Kasumi-1 (cell line): ENCODE measurements around the gene IRX4.
"Not testable (repeated sequence)": the region's sequence is repeated elsewhere in the genome, so short reads cannot be mapped to it uniquely, and the experiment has no call there.

Experiments
- DNase-seq, 2 experiments: peaks; one replicate each; lab custom pipeline; 2025; lab: John Stamatoyannopoulos, UW

Gene IRX4

GRCh38 chr5:1877103-1878049 is 5.3 kb downstream of the IRX4 start:
- no peak for DNase-seq

GRCh38 chr5:1876660-1877064 is 6.1 kb downstream of the IRX4 start:
- DNase-seq: no peak

- DNase-seq: no peak
These were observed 6.7 kb downstream of the IRX4 start for GRCh38 chr5:1875843-1876659.

GRCh38 chr5:1875281-1875842 is 7.4 kb downstream of the IRX4 start:
- no peak for DNase-seq

- no peak for DNase-seq
These were observed 7.9 kb downstream of the IRX4 start for GRCh38 chr5:1874771-1875220.

GRCh38 chr5:1874348-1874747 is 8.4 kb downstream of the IRX4 start:
- DNase-seq: no peak

GRCh38 chr5:1873243-1873959 is 9.3 kb downstream of the IRX4 start:
- no peak for DNase-seq

GRCh38 chr5:1871441-1871840 is 11.3 kb downstream of the IRX4 start:
- no peak for DNase-seq

GRCh38 chr5:1870435-1871272 is 12.1 kb downstream of the IRX4 start:
- DNase-seq: not testable (repeated sequence)

- no peak for DNase-seq
These were observed 13.7 kb downstream of the IRX4 start for GRCh38 chr5:1868886-1869475.

GRCh38 chr5:1867815-1868143 is 14.9 kb downstream of the IRX4 start:
- DNase-seq: no peak

GRCh38 chr5:1867114-1867814 is 15.5 kb downstream of the IRX4 start:
- no peak for DNase-seq

- no peak for DNase-seq
These were observed 16.8 kb downstream of the IRX4 start for GRCh38 chr5:1865948-1866347.

- no peak for DNase-seq
These were observed 17.2 kb downstream of the IRX4 start for GRCh38 chr5:1865486-1865885.

- DNase-seq: no peak
These were observed 17.8 kb downstream of the IRX4 start for GRCh38 chr5:1864896-1865440.

GRCh38 chr5:1860949-1861348 is 21.8 kb downstream of the IRX4 start:
- no peak for DNase-seq

- no peak for DNase-seq
These were observed 22.6 kb downstream of the IRX4 start for GRCh38 chr5:1860021-1860610.

GRCh38 chr5:1859099-1859498 is 23.6 kb downstream of the IRX4 start:
- DNase-seq: no peak

- DNase-seq: no peak
These were observed 24.3 kb downstream of the IRX4 start for GRCh38 chr5:1858436-1858835.

- no peak for DNase-seq
These were observed 25.5 kb downstream of the IRX4 start for GRCh38 chr5:1857256-1857600.
